Tibial nerve (tissue), 4 donors: ENCODE measurements around the gene OR5A1. TPM values are rescaled to one million over a fixed set of nuclear protein-coding genes. Genes with fewer than 3 reads are reported as not detected.

ENCODE experiments used
- DNase-seq, 2 donors: peaks; one replicate each; pipeline ENCODE4 v3.0.0-alpha.2; 2019; ENCODE audit warnings: low spot score in 2 of 2
- H3K27ac ChIP-seq, 4 donors: fragments of 200-600 bp; sonication (generic) in 3 of 4; one replicate each; pipeline ENCODE4 v1.5.1; 2017 to 2019; ENCODE audit warnings: mild to moderate bottlenecking in 1 of 4
- H3K27me3 ChIP-seq, 2 donors: fragments of 200-600 bp; sonication (generic) in 1 of 2; one replicate each; pipeline versions ENCODE4 v1.5.1 to v1.6.0; 2017 to 2019
- H3K36me3 ChIP-seq, 3 donors: fragments of 200-600 bp; sonication (generic); one replicate each; pipeline ENCODE4 v1.5.1; 2018 to 2019
- H3K4me1 ChIP-seq, 4 donors: fragments of 200-600 bp; sonication (generic) in 3 of 4; one replicate each; pipeline ENCODE4 v1.5.1; 2017 to 2019
- H3K4me3 ChIP-seq, 4 donors: fragments of 200-600 bp; sonication (generic) in 3 of 4; one replicate each; pipeline ENCODE4 v1.5.1; 2017 to 2019; ENCODE audit warnings: mild to moderate bottlenecking in 1 of 4, moderate library complexity in 1 of 4
- H3K9me3 ChIP-seq, 4 donors: fragments of 200-600 bp; sonication (generic) in 3 of 4; one replicate each; pipeline ENCODE4 v1.5.1; 2017 to 2019
- CTCF ChIP-seq, 5 experiments: fragments of 200-600 bp in 3 of 5; fragments of 450-650 bp in 2 of 5; sonication (generic) in 3 of 5; IDR thresholded peaks; one replicate each; pipeline ENCODE4 v1.5.1; 2016 to 2019; ENCODE audit warnings: antibody characterized with exemption in 5 of 5, mild to moderate bottlenecking in 3 of 5, moderate library complexity in 2 of 5
- EP300 ChIP-seq, 2 donors: sonication (generic); formaldehyde crosslinking; IDR thresholded peaks; one replicate each; pipeline ENCODE4 v1.6.1; 2017; ENCODE audit warnings: antibody characterized with exemption in 2 of 2, mild to moderate bottlenecking in 1 of 2
- POLR2A ChIP-seq, 2 donors: fragments of 450-650 bp; IDR thresholded peaks; one replicate each; pipeline ENCODE4 v1.6.1; 2017; ENCODE audit warnings: antibody characterized with exemption in 2 of 2, mild to moderate bottlenecking in 2 of 2, moderate library complexity in 2 of 2
- WGBS, 2 donors: methylation state at CpG; one replicate each; pipeline ENCODE4 v1.1.5; 2018; 5-methylcytosine and 5-hydroxymethylcytosine counted together
- total RNA-seq, 4 donors: library from RNA; depleted of rRNA; stranded (reverse); fragments of >200 nt; gene quantifications; one replicate each; pipeline ENCODE4 v1.1.0, GENCODE V29; 2016

The OR5A1 gene
- total RNA-seq, 4 donors from 2014 or later, result not detected

- Histone ChIP-seq H3K9me3 (no peaks in the 10 kb centered on the region), H3K4me1 (no peaks in the 10 kb centered on the region), H3K4me3 (no peak within 1 kb of the TSS), H3K27me3 (no peaks in the 10 kb centered on the region), H3K27ac (no peak within 1 kb of the TSS), H3K36me3 (no peaks in the 10 kb centered on the region)
- DNase-seq, result no peak
- TF ChIP-seq CTCF (IDR thresholded peaks at IDR 0.05), result no peak
- no peak for TF ChIP-seq EP300 (IDR thresholded peaks at IDR 0.05)
- no peak for TF ChIP-seq POLR2A (IDR thresholded peaks at IDR 0.05)
These were observed 36.7 kb downstream of the OR5A1 start, which contains the start of gene OR4D10 for GRCh38 chr11:59473015-59473414. Gene OR4D10, plus strand, starts transcription at chr11:59473315. Its CDS starts 4,115 bp downstream, at chr11:59477430.

- H3K36me3 ChIP-seq, result no peaks in the 10 kb centered on the region
- no peaks in the 10 kb centered on the region for H3K9me3 ChIP-seq
- no peak overlapping the region for H3K4me3 ChIP-seq
- H3K27me3 ChIP-seq, result no peaks in the 10 kb centered on the region
- WGBS, 2 donors, result 67 to 69% methylated on average over 9 of the region's 9 CpGs
- DNase-seq, result no peak
- no peak overlapping the region for H3K27ac ChIP-seq
- H3K4me1 ChIP-seq, result no peaks in the 10 kb centered on the region
- TF ChIP-seq EP300 (IDR thresholded peaks at IDR 0.05) (no peak), CTCF (IDR thresholded peaks at IDR 0.05) (no peak), POLR2A (IDR thresholded peaks at IDR 0.05) (no peak)
These were observed 38.9 kb downstream of the OR5A1 start for GRCh38 chr11:59475176-59475575.

GRCh38 chr11:59479906-59480305, 43.6 kb downstream of the OR5A1 start:
- no peak overlapping the region for H3K27ac ChIP-seq
- TF ChIP-seq POLR2A (IDR thresholded peaks at IDR 0.05), result no peak
- TF ChIP-seq EP300 (IDR thresholded peaks at IDR 0.05), result no peak
- no peak for TF ChIP-seq CTCF (IDR thresholded peaks at IDR 0.05)
- DNase-seq, result no peak
- no peak overlapping the region for H3K4me3 ChIP-seq
- H3K9me3 ChIP-seq, result no peaks in the 10 kb centered on the region
- no peaks in the 10 kb centered on the region for H3K36me3 ChIP-seq
- H3K4me1 ChIP-seq, result no peaks in the 10 kb centered on the region
- H3K27me3 ChIP-seq, result no peaks in the 10 kb centered on the region

GRCh38 chr11:59480359-59480758, 44.1 kb downstream of the OR5A1 start:
- Histone ChIP-seq H3K9me3 (no peaks in the 10 kb centered on the region), H3K27ac (no peak overlapping the region), H3K4me1 (no peaks in the 10 kb centered on the region), H3K36me3 (no peaks in the 10 kb centered on the region), H3K27me3 (no peaks in the 10 kb centered on the region), H3K4me3 (no peak overlapping the region)
- no peak for DNase-seq
- WGBS, 2 donors, result 74 to 76% methylated on average over 3 of the region's 3 CpGs
- TF ChIP-seq POLR2A (IDR thresholded peaks at IDR 0.05), result no peak
- TF ChIP-seq CTCF (IDR thresholded peaks at IDR 0.05), result no peak
- TF ChIP-seq EP300 (IDR thresholded peaks at IDR 0.05), result no peak

Other genes with a start within 250 kb of the OR5A1 start
- gene MPEG1, start 223.5 kb upstream of the OR5A1 start, total RNA-seq, result 10 to 100 TPM in 1 of 4 donors, 1 to 10 TPM in 3; 7.0 to 12.3 (median 9.6) TPM
- not detected for gene OR5AN1, start 77.6 kb upstream of the OR5A1 start, total RNA-seq
- gene OR5A2, start 10.1 kb upstream of the OR5A1 start, total RNA-seq, result not detected
- gene OR4D6, start 20.5 kb downstream of the OR5A1 start, total RNA-seq, result not detected
- gene OR4D10, start 36.8 kb downstream of the OR5A1 start, total RNA-seq, result not detected
- not detected for gene OR4D11, start 67.1 kb downstream of the OR5A1 start, total RNA-seq
- not detected for gene OR4D9, start 75.1 kb downstream of the OR5A1 start, total RNA-seq
- gene OSBP, start 179.3 kb downstream of the OR5A1 start, total RNA-seq, result 10 to 100 TPM; 35.4 to 59.7 (median 46.0) TPM
- 10 to 100 TPM; 11.4 to 16.1 (median 14.1) TPM for gene PATL1, start 232.6 kb downstream of the OR5A1 start, total RNA-seq